Sigmoid colon (tissue), 3 donors: Measurements from ENCODE around the gene FTL.

Experiments used
- CTCF ChIP-seq, 4 experiments: fragments of 450-650 bp in 3 of 4; fragments of 200-600 bp in 1 of 4; IDR thresholded peaks; one replicate each; pipeline ENCODE4 v1.5.1; 2016 to 2019; ENCODE audit warnings: antibody characterized with exemption in 4 of 4, mild to moderate bottlenecking in 3 of 4, moderate library complexity in 2 of 4
- POLR2A ChIP-seq, 2 donors: fragments of 450-650 bp; IDR thresholded peaks; one replicate each; pipeline ENCODE4 v1.6.1; 2016; ENCODE audit warnings: antibody characterized with exemption in 2 of 2, mild to moderate bottlenecking in 2 of 2, moderate library complexity in 2 of 2

GRCh38 chr19:48999481-49000325 lies 34.6 kb downstream of the FTL start:
- TF ChIP-seq CTCF (IDR thresholded peaks at IDR 0.05) (peak in 3 of 4 experiments; percentile 33 to 49 (median 34)), POLR2A (IDR thresholded peaks at IDR 0.05) (no peak)
